Endothelial cell of umbilical vein (primary cell): Measurements from ENCODE around the gene TICAM2. TPM values are rescaled to one million over a fixed set of nuclear protein-coding genes. Genes with fewer than 3 reads are reported as not detected.

Source experiments
- BruUV-seq: library from RNA; stranded (reverse); fragments of 400-500 nt; replicated peaks from 2 replicates; lab custom pipeline; 2021; lab: Mats Ljungman, UMichigan
- CTCF ChIA-PET: fragments of 300-600, 350-600 bp; sonication (Branson Sonifier 250); formaldehyde crosslinking; loops from one replicate; lab custom pipeline; 2021; ENCODE audit warnings: antibody characterized with exemption, inconsistent platforms; lab: Charles Lee
- POLR2A ChIA-PET: fragments of 300-600, 350-600 bp; sonication (Branson Sonifier 250); formaldehyde crosslinking; loops from one replicate; lab custom pipeline; 2021; ENCODE audit warnings: antibody characterized with exemption, inconsistent platforms; lab: Charles Lee
- DNase-seq: peaks from one replicate; pipeline ENCODE4 v3.0.0-alpha.2; 2011; ENCODE audit warnings: low read depth, low spot score
- FAIRE-seq: peaks from 2 replicates; lab custom pipeline; 2011; peaks lifted over from hg19 to GRCh38; lab: Jason Lieb, UNC
- H2AFZ ChIP-seq: 2 replicates; pipeline ENCODE4 v1.6.0; 2012; ENCODE audit warnings: low read depth, low read length, control low read depth, inconsistent platforms
- H3K27ac ChIP-seq: 2 replicates; pipeline ENCODE4 v1.5.1; 2011; ENCODE audit warnings: low read depth, mild to moderate bottlenecking, control low read depth, low read length, moderate library complexity; ENCODE audit not compliant: insufficient read depth
- H3K27me3 ChIP-seq, 2 experiments: 2 replicates each; pipeline versions ENCODE4 v1.6.0 to v1.6.1; 2011; ENCODE audit warnings: low read length in 2 of 2, mixed read lengths in 1 of 2; ENCODE audit not compliant: control insufficient read depth in 2 of 2, insufficient read depth in 2 of 2
- H3K36me3 ChIP-seq, 2 experiments: 2 replicates in 1 of 2; 3 replicates in 1 of 2; pipeline ENCODE4 v1.5.1; 2011; ENCODE audit warnings: low read length in 2 of 2, mild to moderate bottlenecking in 1 of 2, moderate library complexity in 1 of 2; ENCODE audit not compliant: control insufficient read depth in 2 of 2, insufficient read depth in 2 of 2; ENCODE audit errors: extremely low read depth in 1 of 2
- H3K4me1 ChIP-seq: 3 replicates; pipeline ENCODE4 v1.5.1; 2011; ENCODE audit warnings: mild to moderate bottlenecking, low read length; ENCODE audit not compliant: control insufficient read depth, insufficient read depth; ENCODE audit errors: extremely low read depth
- H3K4me2 ChIP-seq: 2 replicates; pipeline ENCODE4 v1.6.1; 2011; ENCODE audit warnings: low read length, control low read depth, mixed read lengths; ENCODE audit not compliant: insufficient read depth
- H3K4me3 ChIP-seq, 3 experiments: fragments of 200-600 bp in 1 of 3; sonication (generic), shearing (Covaris generic) in 1 of 3; replicated peaks in 1 of 3; 2 replicates each; pipeline ENCODE4 v1.5.1; 2011 to 2016; ENCODE audit warnings: control low read depth in 3 of 3, low read length in 3 of 3, mild to moderate bottlenecking in 2 of 3, inconsistent platforms in 1 of 3, low read depth in 1 of 3, moderate library complexity in 1 of 3; ENCODE audit not compliant: insufficient read depth in 1 of 3
- H3K79me2 ChIP-seq: 2 replicates; pipeline ENCODE4 v1.6.0; 2012; ENCODE audit warnings: low read length, inconsistent platforms; ENCODE audit not compliant: control insufficient read depth, insufficient read depth
- H3K9ac ChIP-seq: replicated peaks from 2 replicates; pipeline ENCODE3; 2011; ENCODE audit warnings: low read length, control low read depth; ENCODE audit not compliant: insufficient read depth; ENCODE audit errors: extremely low read depth
- H3K9me1 ChIP-seq: replicated peaks from 3 replicates; pipeline ENCODE4 v1.6.0; 2011; ENCODE audit warnings: mild to moderate bottlenecking, low read length; ENCODE audit not compliant: control insufficient read depth, insufficient read depth; ENCODE audit errors: extremely low read depth
- H3K9me3 ChIP-seq: replicated peaks from 2 replicates; pipeline ENCODE4 v1.5.1; 2012; ENCODE audit warnings: low read length, inconsistent platforms; ENCODE audit not compliant: control insufficient read depth, insufficient read depth
- H4K20me1 ChIP-seq: replicated peaks from 2 replicates; pipeline ENCODE3; 2011; ENCODE audit warnings: mild to moderate bottlenecking, low read length; ENCODE audit not compliant: control insufficient read depth, insufficient read depth; ENCODE audit errors: extremely low read depth
- EZH2 ChIP-seq: IDR thresholded peaks from 2 replicates; pipeline ENCODE4 v1.6.1; 2012; ENCODE audit warnings: borderline replicate concordance, low read depth, mild to moderate bottlenecking, moderate library complexity, low read length, inconsistent platforms; ENCODE audit not compliant: severe bottlenecking
- GATA2 ChIP-seq: IDR thresholded peaks from 2 replicates; pipeline ENCODE4 v1.7.0; 2011; ENCODE audit warnings: low read depth, mild to moderate bottlenecking, moderate library complexity, mixed read lengths, low read length; ENCODE audit not compliant: insufficient read length, insufficient read depth
- JUN ChIP-seq: IDR thresholded peaks from 2 replicates; pipeline ENCODE4 v1.6.1; 2011; ENCODE audit warnings: borderline replicate concordance, low read depth; ENCODE audit not compliant: insufficient read length, insufficient read depth
- POLR2A ChIP-seq: IDR thresholded peaks from 2 replicates; pipeline ENCODE4 v1.6.1; 2012; ENCODE audit warnings: low read depth, mild to moderate bottlenecking, control low read depth, low read length
- POLR2AphosphoS5 ChIP-seq: IDR thresholded peaks from 2 replicates; pipeline ENCODE4 v1.6.1; 2012; ENCODE audit warnings: low read depth, mild to moderate bottlenecking, control low read depth, low read length, moderate library complexity; ENCODE audit not compliant: insufficient read depth
- dilution Hi-C: fragments of 300-500 bp; cut with MboI; formaldehyde crosslinking; loops from one replicate; pipeline ENCODE4 v1.15.0; 2019; ENCODE audit warnings: low sequenced_read_pairs; ENCODE audit not compliant: extremely low pct_ligation_motif_present
- intact Hi-C: fragments of 100-400 bp; cut with micrococcal nuclease; formaldehyde crosslinking; loops from one replicate; pipeline ENCODE4 v1.10.0; 2022
- polyA plus RNA-seq, 4 experiments: library from polyadenylated mRNA; depleted of rRNA in 3 of 4; stranded (reverse) in 3 of 4; unstranded in 1 of 4; fragments of >200 nt; gene quantifications; 2 replicates each; pipeline versions ENCODE4 v1.2.1 to v1.2.3, GENCODE V29; 2011 to 2012; ENCODE audit warnings: missing spikeins in 1 of 4
- total RNA-seq: library from RNA; stranded (reverse); gene quantifications from 2 replicates; pipeline ENCODE4 v1.2.3, GENCODE V29; 2021
- TF ChIP-seq, protein P1 (sequence below): IDR thresholded peaks from 2 replicates; pipeline ENCODE4 v1.6.1; 2011; ENCODE audit not compliant: insufficient read depth, insufficient read length

Gene TICAM2
- total and polyA plus RNA-seq, 2 donors (not counting 3 experiments of a cell fraction or from before 2014, with no cell fraction given), result 0.18 to 3.5 TPM

- H3K36me3 ChIP-seq, result peaks cover 0 to 2% of the 10 kb centered on the region in 2 experiments
- no peaks in the 10 kb centered on the region for H3K27me3 ChIP-seq
- H3K9me1 ChIP-seq, result no peaks in the 10 kb centered on the region
- dilution Hi-C loops, result loop anchor here (25.0 kb wide), 1 partner anchor 232 kb away; no protein-coding TSS in a partner anchor
- FAIRE-seq (peak; percentile 76), DNase-seq (peak; percentile 98)
- peaks cover 43% of the 10 kb centered on the region for H3K79me2 ChIP-seq
- H2AFZ ChIP-seq, result peak within 1 kb of the TSS; percentile 35
- H3K27ac ChIP-seq, result peak within 1 kb of the TSS; percentile 89
- peak within 1 kb of the TSS; percentile 93 for H3K9ac ChIP-seq
- H4K20me1 ChIP-seq, result peaks cover 26% of the 10 kb centered on the region
- H3K4me3 ChIP-seq, result peak within 1 kb of the TSS; percentile 90 to 99 (median 97)
- BruUV-seq, result no TSS peak
- no peaks in the 10 kb centered on the region for H3K9me3 ChIP-seq
- peak; percentile 95 for TF ChIP-seq POLR2AphosphoS5
- peak; percentile 92 for TF ChIP-seq POLR2A
- TF ChIP-seq EZH2, result no peak
- TF ChIP-seq, protein P1, sequence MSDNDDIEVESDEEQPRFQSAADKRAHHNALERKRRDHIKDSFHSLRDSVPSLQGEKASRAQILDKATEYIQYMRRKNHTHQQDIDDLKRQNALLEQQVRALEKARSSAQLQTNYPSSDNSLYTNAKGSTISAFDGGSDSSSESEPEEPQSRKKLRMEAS, result no peak
- TF ChIP-seq GATA2, result no peak
- no peak for TF ChIP-seq JUN
- H3K4me2 ChIP-seq, result peak within 1 kb of the TSS; percentile 99
- H3K4me1 ChIP-seq, result peaks cover 25% of the 10 kb centered on the region
- CTCF ChIA-PET, result interaction anchor here (0.8 to 5.5 kb wide), 13 partner anchors 10 to 235 kb away, joined by 3 to 45 read pairs (median 4); no protein-coding TSS in a partner anchor
- intact Hi-C loops, result loop anchor here (1.0 to 5.0 kb wide), 10 partner anchors 14 to 298 kb away; partner anchors contain the start of genes AP3S1, ATG12 and TMED7
- POLR2A ChIA-PET, result interaction anchor here (0.7 to 2.1 kb wide), 8 partner anchors 10 to 234 kb away, joined by 3 to 10 read pairs (median 3); no protein-coding TSS in a partner anchor
Measured at GRCh38 chr5:115544436-115545350, 57.6 kb downstream of the TICAM2 start, which contains the start of gene FEM1C. FEM1C (minus strand) TSS chr5:115544775; CDS start chr5:115543493, 1,282 bp downstream.
